Effector memory CD4-positive, alpha-beta T cell (primary cell): Measurements from ENCODE around the gene KCNC3.

ENCODE experiments used
- DNase-seq, 3 donors: peaks; one replicate each; pipeline ENCODE4 v3.0.0-alpha.2; 2020
- H3K27ac ChIP-seq: 2 replicates; pipeline ENCODE4 v1.7.0; 2013; ENCODE audit warnings: mild to moderate bottlenecking, low read length, moderate library complexity; ENCODE audit not compliant: insufficient read depth, poor library complexity, severe bottlenecking
- H3K27me3 ChIP-seq: replicated peaks from 2 replicates; pipeline ENCODE4 v1.7.0; 2013; ENCODE audit warnings: mild to moderate bottlenecking, low read length; ENCODE audit not compliant: insufficient read depth, control insufficient read depth, poor library complexity, severe bottlenecking
- H3K36me3 ChIP-seq: 2 replicates; pipeline ENCODE4 v1.7.0; 2013; ENCODE audit warnings: mild to moderate bottlenecking, low read length, moderate library complexity; ENCODE audit not compliant: control insufficient read depth, insufficient read depth
- H3K4me1 ChIP-seq: 2 replicates; pipeline ENCODE4 v1.7.0; 2013; ENCODE audit warnings: low read length, mild to moderate bottlenecking; ENCODE audit not compliant: control insufficient read depth, insufficient read depth, poor library complexity, severe bottlenecking
- H3K4me3 ChIP-seq: 2 replicates; pipeline ENCODE4 v1.7.0; 2013; ENCODE audit warnings: low read length, low read depth, mild to moderate bottlenecking; ENCODE audit not compliant: insufficient read depth, poor library complexity, severe bottlenecking
- H3K9me3 ChIP-seq: 2 replicates; pipeline ENCODE4 v1.7.0; 2013; ENCODE audit warnings: mild to moderate bottlenecking, low read length, moderate library complexity; ENCODE audit not compliant: control insufficient read depth

KCNC3 gene

DNA sequence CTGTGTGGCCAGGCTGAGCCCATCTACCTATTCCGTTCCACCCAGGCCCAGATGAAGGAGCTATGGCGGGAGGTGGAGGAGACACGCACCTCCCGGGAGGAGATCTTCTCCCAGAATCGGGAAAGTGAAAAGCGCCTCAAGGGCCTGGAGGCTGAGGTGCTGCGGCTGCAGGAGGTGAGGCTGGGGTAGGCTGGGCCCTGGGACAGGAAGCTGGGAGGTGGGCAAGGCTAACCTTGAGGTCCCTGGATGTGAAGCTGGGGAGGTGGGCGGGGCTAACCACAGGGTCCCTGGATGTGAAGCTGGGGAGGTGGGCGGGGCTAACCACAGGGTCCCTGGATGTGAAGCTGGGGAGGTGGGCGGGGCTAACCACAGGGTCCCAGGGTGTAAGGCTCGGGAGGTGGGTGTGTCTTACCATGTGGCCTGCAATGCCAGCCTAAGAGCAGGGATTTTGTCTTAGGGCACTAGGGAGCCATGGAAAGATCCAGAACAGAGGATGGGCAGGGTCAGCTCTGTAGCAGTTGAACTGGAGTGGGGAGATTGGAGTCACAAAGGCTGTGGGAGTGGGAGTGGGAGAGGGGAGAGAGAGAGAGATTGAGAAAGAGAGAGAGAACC lies 36.9 kb downstream of the KCNC3 start:
- Histone ChIP-seq H3K27me3 (no peaks in the 10 kb centered on the region), H3K36me3 (no peaks in the 10 kb centered on the region), H3K4me3 (no peak overlapping the region), H3K4me1 (no peaks in the 10 kb centered on the region), H3K27ac (no peak overlapping the region), H3K9me3 (no peaks in the 10 kb centered on the region)
- DNase-seq = no peak

DNA sequence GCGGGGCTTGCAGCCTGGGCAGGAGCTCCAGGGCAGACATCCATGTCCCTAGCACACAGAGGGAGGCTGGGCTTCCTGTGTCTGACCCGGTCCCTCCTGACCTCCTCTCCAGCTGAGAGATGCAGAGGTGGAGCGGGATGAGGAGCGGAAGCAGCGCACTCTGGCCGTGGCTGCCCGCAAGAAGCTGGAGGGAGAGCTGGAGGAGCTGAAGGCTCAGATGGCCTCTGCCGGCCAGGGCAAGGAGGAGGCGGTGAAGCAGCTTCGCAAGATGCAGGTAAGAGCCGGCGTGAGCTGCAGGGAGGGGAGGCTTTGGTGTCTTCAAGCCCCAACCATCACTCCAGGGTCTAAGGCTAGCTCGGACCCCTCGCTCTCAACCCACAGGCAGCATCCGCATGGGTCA lies 38.4 kb downstream of the KCNC3 start:
- no peaks in the 10 kb centered on the region for H3K9me3 ChIP-seq
- no peak overlapping the region for H3K27ac ChIP-seq
- no peak overlapping the region for H3K4me3 ChIP-seq
- DNase-seq = no peak
- no peaks in the 10 kb centered on the region for H3K4me1 ChIP-seq
- H3K36me3 ChIP-seq = no peaks in the 10 kb centered on the region
- H3K27me3 ChIP-seq = no peaks in the 10 kb centered on the region

DNA sequence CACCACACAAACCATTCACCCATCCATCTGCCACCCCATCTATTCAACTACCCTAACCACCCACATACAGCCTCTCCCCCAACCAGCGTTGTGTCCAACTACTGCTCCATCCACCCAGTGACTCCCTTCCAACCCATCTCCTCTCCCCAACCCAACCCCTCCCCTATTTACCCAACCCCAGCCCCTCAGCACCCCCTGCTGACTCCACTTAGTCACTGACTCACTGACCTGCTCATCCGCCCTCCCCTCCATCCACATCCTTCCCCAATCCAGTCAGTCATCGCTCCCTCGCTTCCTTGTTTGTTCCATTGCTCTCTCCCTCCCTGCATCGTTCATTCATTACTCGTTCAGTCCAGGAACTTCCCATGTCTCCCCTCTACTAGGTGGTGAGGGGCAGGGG lies 39.2 kb downstream of the KCNC3 start:
- Histone ChIP-seq H3K9me3 (no peaks in the 10 kb centered on the region), H3K27ac (no peak overlapping the region), H3K4me1 (no peaks in the 10 kb centered on the region), H3K27me3 (no peaks in the 10 kb centered on the region), H3K4me3 (no peak overlapping the region), H3K36me3 (no peaks in the 10 kb centered on the region)
- DNase-seq = no peak

DNA sequence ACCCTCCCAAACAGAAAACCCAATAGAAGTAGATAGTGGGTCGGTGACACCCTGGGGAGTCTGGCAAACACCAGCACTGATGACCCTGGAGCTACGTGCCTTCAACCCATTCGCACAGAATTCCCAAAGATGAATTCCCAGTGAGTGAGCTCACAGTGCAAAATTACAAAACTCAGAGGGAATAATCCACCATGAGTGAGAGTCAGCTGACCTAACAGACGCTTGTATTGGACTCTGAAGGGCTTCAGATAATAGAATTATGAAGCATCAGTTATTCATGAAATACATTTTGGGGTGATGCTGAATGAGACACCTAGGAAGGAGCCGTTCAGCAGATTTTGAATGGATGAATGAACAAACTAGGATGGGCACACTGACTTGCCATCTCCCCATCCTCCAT lies 40.2 kb downstream of the KCNC3 start:
- Histone ChIP-seq H3K36me3 (no peaks in the 10 kb centered on the region), H3K27ac (no peak overlapping the region), H3K9me3 (no peaks in the 10 kb centered on the region), H3K27me3 (no peaks in the 10 kb centered on the region), H3K4me1 (no peaks in the 10 kb centered on the region), H3K4me3 (no peak overlapping the region)
- DNase-seq = no peak

DNA sequence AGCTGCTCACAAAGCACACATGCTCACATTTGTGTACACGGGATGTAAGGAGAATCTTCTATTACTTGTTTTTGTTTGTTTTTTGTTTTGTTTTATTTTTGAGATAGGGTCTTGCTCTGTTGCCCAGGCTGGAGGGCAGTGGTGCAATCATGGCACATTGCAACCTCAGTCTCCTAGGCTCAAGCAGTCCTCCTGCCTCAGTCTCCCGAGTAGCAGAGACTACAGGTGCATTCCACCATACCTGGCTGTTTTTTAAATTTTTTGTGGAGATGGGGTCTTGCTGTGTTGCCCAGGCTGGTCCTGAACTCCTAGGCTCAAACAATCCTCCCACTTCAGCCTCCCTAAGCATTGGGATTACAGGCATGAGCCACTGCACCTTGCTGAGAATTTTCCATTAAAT lies 41.8 kb downstream of the KCNC3 start:
- Histone ChIP-seq H3K4me3 (no peak overlapping the region), H3K36me3 (no peaks in the 10 kb centered on the region), H3K4me1 (no peaks in the 10 kb centered on the region), H3K27ac (no peak overlapping the region), H3K27me3 (no peaks in the 10 kb centered on the region), H3K9me3 (no peaks in the 10 kb centered on the region)
- DNase-seq = no peak

DNA sequence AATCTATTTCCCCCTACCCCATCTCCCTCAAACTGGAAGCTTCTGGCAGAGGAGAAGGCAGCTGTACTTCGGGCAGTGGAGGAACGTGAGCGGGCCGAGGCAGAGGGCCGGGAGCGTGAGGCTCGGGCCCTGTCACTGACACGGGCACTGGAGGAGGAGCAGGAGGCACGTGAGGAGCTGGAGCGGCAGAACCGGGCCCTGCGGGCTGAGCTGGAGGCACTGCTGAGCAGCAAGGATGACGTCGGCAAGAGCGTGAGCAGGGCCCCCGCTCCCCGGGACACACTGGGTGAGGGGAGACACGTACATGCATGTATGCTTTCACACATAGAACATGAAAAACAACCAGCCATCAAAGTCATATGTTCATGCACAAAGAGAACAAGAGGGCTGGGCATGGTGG lies 42.7 kb downstream of the KCNC3 start:
- DNase-seq = no peak
- Histone ChIP-seq H3K27ac (no peak overlapping the region), H3K36me3 (no peaks in the 10 kb centered on the region), H3K27me3 (no peaks in the 10 kb centered on the region), H3K4me3 (no peak overlapping the region), H3K9me3 (no peaks in the 10 kb centered on the region), H3K4me1 (no peaks in the 10 kb centered on the region)

DNA sequence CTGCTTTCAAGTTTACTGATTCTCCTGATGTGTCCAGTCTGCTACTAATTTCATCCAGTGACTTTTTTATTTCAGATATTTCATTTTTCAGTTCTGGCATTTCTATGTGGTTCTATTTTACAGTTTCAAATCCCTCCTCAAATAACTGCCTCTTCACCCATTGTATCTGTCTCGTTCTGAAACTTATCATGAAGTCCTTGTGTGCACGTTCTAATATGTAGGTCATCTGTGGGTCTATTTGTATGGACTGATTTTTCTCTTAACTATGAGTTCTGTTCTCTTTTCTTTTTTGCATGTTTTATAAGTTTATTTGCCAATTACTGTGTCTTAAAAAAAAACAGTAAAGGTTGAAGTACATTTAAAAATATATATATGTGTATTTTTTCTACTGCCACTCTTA lies 43.3 kb downstream of the KCNC3 start:
- H3K4me1 ChIP-seq = no peaks in the 10 kb centered on the region
- DNase-seq = no peak

DNA sequence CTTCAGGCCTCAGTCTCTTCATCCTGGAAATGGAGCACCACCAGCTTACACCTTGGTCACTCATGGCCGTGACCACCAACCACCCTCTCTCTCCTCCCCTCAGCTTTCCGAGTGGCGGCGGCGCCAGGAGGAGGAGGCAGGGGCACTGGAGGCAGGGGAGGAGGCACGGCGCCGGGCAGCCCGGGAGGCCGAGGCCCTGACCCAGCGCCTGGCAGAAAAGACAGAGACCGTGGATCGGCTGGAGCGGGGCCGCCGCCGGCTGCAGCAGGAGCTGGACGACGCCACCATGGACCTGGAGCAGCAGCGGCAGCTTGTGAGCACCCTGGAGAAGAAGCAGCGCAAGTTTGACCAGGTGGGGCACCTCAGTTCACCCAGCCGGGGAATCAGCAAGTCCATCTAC lies 47.7 kb downstream of the KCNC3 start:
- DNase-seq = no peak
- no peaks in the 10 kb centered on the region for H3K36me3 ChIP-seq
- H3K4me1 ChIP-seq = no peaks in the 10 kb centered on the region
- no peak overlapping the region for H3K4me3 ChIP-seq
- H3K9me3 ChIP-seq = no peaks in the 10 kb centered on the region
- no peaks in the 10 kb centered on the region for H3K27me3 ChIP-seq
- H3K27ac ChIP-seq = no peak overlapping the region

More for the DNA sequence above, 43.3 kb downstream of the KCNC3 start:
- Histone ChIP-seq H3K9me3 (no peaks in the 10 kb centered on the region), H3K27me3 (no peaks in the 10 kb centered on the region), H3K36me3 (no peaks in the 10 kb centered on the region), H3K27ac (no peak overlapping the region), H3K4me3 (no peak overlapping the region)

DNA sequence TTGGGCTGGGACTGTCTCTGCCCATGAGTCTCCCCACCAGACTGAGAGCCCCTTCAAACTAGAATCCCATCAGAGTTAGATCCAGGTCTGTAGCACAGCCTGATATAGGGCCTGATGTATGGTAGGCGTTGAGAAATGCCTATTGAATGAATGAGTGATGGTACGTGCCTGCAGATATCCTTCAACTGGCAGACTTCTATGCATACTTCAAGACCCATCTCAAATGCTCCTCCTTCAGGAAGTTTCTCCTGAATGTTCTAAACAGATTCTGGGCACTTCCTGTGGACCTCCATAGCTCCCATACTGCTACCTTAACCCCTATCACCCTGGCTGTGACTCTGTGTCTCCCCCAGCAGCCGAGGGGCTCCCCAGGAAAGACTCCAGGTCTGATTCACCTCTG lies 48.2 kb downstream of the KCNC3 start:
- no peaks in the 10 kb centered on the region for H3K36me3 ChIP-seq
- H3K9me3 ChIP-seq = no peaks in the 10 kb centered on the region
- H3K4me1 ChIP-seq = no peaks in the 10 kb centered on the region
- DNase-seq = no peak
- no peak overlapping the region for H3K4me3 ChIP-seq
- H3K27ac ChIP-seq = no peak overlapping the region
- H3K27me3 ChIP-seq = no peaks in the 10 kb centered on the region

DNA sequence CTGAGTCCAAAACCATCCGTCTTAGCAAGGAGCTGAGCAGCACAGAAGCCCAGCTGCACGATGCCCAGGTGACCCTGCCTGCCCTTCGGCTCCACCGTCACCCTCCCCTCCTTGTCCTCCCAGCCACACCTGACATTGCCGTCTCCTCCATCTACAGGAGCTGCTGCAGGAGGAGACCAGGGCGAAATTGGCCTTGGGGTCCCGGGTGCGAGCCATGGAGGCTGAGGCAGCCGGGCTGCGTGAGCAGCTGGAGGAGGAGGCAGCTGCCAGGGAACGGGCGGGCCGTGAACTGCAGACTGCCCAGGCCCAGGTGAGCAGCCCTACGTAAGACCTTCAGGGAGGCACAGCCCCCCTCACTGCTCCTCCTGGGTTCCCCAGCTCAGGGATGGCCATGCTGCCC lies 49.1 kb downstream of the KCNC3 start:
- Histone ChIP-seq H3K36me3 (no peaks in the 10 kb centered on the region), H3K9me3 (no peaks in the 10 kb centered on the region), H3K4me1 (no peaks in the 10 kb centered on the region), H3K4me3 (no peak overlapping the region), H3K27me3 (no peaks in the 10 kb centered on the region), H3K27ac (no peak overlapping the region)
- no peak for DNase-seq
